Activated CD4-positive, CD25-positive, alpha-beta regulatory T cell treated with anti-CD3 and anti-CD28 coated beads, Interleukin-2, amount 50 U/mL, for 72 hours (primary cell): ENCODE results near the gene DHX58.
A peak's percentile ranks its signal among the peaks of the same experiment; 100 is the strongest.

Experiments
- DNase-seq: peaks from one replicate; pipeline ENCODE4 v3.0.0; 2021

Gene DHX58

DNA sequence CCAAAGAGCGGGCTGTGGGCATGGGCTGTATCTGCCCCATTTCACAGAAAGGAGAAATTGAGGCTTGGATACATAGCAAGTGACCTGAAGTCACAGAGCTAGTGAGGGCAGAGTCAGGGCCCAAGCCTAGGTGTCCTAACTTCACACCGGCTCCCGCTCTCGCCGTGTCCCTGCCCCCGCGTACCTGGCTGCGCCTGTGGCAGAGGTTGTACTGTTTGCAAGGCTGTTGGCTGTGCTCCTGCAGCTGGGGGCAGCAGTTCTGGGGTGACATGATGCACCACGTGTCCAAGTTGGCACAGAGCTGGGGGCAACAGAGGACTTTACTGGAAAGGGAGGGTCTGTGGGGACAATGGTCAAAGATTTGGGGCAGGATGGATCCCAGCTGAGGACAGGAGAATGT is 3.4 kb downstream of the DHX58 start:
- DNase-seq: no peak

DNA sequence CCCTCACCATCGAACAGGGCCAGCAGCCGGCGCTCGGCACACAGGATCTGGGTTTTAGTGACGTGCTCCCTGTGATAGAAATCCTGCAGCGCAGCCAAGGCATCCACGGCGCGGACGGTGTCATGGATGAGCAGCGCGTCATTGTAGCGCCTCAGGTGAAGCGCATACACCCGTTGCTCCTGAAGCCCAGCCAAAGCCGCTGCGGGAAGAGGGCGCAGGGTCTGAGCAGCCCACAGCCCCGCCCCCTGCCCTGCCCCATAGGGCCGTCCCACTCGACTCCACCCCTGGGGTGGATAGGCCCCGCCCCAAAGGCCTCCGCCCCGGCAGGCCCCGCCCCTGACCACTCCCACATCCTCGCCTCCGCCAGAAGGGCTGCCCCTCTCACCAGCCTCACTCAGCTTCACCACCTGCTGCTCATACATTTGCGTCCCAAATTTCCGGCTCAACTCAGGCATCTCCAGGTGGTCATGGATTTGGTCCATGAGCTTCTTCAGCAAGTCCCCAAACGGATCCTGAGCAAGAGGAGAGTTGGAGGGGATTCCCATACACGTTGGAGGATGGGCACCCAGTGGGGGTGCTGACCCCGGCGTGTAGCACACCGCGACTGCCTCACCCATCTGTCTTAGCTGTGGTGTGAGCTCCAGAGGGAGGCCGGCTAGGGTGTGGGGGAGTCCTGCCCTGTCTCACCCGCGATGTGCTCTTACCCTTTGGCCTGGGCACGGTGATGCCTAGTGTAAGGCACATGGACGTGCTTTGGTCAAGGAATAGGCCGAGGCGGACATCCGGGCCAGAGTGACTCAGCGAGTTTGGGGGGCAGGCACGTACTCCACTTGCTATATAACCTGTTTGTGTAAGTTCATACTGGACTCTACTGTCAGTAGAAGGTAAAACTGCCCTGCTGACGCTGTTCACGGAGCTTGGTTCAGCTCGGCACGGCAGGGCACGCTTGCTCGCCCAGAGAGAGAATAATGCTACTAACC is 4.6 kb downstream of the DHX58 start:
- peak; percentile 93 for DNase-seq

- DNase-seq: no peak
Measured at GRCh38 chr17:42107124-42107523, 5.4 kb downstream of the DHX58 start.

GRCh38 chr17:42106009-42106408 is 6.5 kb downstream of the DHX58 start:
- DNase-seq: no peak

DNA sequence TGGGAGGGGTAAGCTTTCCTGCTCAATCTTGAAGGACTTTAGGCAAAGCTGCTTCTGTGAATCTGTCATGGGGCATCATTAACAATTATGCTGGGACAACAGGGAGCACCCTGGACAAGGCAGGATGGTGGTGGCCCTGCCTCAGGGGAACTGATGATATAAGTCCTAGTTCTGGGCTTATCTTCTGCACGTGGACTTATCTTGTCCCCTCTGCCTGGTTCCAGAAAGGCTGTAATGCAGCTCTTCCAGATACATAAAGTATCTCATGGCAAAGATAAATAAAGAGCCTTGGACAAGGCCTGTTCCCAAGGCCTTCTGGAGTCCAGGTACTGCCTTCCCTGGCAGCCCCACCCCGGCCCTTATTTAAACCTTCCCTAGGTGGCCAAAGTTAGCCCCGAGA is 8.2 kb downstream of the DHX58 start:
- no peak for DNase-seq

DNA sequence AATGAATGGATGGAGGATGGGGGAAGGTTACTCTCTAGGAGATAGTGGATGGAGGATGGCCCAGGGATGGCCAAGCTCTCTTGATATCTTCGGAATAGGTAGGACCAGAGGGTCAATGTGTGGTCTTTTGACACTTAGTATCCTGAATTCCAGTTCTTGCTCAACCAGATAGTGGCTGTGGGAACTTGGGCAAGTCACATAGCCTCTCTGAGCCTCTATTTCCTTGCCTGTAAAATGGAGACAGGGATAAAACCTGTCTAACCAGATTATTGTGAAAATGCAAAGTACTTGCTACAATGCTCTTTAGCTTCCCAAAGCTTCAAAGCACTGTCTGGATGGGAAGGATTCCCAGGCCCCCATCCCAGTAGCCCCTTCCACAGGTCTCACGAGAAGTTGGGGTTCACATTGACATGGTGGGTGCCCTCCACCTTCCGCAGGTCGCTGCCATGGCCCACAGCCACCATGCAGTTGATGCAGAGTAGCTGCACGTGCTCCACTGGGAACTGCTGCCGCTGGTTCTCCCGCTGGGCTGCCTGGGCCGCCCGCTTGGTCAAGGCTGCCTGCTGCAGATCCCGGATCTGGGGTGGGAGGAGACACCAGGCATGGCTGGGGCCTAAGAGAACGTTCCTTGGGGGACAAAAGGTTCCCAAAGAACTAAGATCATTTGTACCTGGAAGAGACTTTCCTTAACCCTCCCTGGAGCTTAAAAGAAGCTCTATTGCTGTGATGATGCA is 9.1 kb downstream of the DHX58 start:
- DNase-seq: no peak

DNA sequence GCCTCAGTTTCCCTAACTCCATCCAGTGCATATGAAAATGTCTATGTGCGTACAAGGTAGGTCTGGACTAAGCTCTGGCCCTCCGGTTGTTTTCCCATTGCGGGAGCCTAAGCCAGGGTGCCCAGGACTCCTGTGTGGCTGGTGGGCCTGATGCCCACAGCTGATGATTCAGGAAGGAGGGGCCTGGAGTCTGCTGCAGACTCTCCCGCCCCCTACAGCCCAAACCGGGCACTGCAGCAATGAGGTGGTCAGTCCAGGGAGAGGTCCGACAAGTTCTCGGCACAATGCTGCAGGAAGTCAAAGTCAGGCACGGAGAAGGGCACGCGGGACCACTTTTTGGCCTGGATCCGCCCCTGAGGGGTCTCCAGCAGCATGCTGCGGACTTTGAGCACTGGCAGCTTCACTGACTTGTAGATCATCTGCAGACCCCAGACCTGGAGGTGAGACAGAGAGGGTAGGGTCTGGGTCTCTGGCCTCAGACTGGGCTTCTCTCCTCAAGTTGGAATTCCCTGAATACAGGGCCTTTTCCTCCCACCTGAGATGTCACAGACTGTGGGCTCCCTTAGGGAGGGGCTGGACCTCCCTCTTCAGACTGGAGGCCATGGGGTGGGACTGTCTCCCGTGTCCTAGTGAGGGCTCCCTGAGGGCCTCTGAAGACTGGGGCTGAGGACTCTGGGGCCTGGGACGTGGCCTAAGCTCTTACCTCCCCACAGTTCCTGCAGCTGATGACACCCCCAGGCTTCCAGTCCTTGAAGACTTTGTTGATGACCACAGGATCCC is 10.8 kb downstream of the DHX58 start:
- DNase-seq: peak; percentile 80

- DNase-seq: no peak
Measured at GRCh38 chr17:42098730-42099399, 13.6 kb downstream of the DHX58 start.

GRCh38 chr17:42097691-42098631 is 14.6 kb downstream of the DHX58 start, which contains the start of gene ZNF385C:
ZNF385C (minus strand) TSS chr17:42098473; CDS start chr17:42063056, 35,417 bp downstream.
- no peak for DNase-seq

- DNase-seq: no peak
Measured at GRCh38 chr17:42096360-42097111, 16.0 kb downstream of the DHX58 start.

- DNase-seq: no peak
Measured at GRCh38 chr17:42094375-42095069, 18.0 kb downstream of the DHX58 start.

- DNase-seq: no peak
Measured at GRCh38 chr17:42092939-42093338, 19.6 kb downstream of the DHX58 start.

DNA sequence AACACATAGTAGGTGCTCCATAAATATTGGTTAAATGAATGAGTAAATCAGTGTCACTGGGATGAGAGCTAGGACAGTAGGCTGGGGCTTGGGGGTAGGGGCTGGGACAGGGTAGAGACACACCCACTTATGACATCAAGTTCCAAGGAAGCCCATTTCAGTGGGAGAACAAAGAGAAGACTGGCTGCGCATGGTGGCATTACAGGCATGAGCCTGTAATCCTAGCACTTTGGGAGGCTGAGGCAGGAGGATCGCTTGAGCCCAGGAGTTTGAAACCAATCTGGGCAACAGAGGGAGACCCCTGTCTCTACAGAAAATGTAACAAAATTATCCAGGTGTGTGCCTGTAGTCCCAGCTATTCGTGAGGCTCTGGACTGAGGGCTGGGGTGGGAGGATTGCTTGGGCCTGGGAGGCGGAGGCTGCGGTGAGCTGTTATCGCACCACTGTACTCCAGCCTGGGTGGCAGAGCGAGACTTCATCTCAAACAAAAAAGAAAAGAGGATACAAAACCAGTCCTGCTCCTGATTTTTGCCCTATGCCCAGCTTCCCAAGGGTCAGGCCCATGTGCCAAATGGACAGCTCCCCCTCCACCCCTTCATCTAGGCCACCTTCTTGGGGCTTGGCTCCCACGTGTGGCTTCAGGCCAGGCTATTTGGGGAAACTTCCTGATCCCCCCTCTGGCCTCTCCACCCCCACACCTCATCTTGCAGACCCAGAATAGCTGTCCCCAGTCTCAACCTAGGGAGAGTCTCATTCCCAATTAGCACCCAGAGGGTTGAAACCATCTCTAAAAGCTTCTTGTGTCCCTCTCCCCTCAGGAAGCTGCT is 21.3 kb downstream of the DHX58 start:
- DNase-seq: no peak

- no peak for DNase-seq
Measured at GRCh38 chr17:42088736-42089135, 23.8 kb downstream of the DHX58 start.

DNA sequence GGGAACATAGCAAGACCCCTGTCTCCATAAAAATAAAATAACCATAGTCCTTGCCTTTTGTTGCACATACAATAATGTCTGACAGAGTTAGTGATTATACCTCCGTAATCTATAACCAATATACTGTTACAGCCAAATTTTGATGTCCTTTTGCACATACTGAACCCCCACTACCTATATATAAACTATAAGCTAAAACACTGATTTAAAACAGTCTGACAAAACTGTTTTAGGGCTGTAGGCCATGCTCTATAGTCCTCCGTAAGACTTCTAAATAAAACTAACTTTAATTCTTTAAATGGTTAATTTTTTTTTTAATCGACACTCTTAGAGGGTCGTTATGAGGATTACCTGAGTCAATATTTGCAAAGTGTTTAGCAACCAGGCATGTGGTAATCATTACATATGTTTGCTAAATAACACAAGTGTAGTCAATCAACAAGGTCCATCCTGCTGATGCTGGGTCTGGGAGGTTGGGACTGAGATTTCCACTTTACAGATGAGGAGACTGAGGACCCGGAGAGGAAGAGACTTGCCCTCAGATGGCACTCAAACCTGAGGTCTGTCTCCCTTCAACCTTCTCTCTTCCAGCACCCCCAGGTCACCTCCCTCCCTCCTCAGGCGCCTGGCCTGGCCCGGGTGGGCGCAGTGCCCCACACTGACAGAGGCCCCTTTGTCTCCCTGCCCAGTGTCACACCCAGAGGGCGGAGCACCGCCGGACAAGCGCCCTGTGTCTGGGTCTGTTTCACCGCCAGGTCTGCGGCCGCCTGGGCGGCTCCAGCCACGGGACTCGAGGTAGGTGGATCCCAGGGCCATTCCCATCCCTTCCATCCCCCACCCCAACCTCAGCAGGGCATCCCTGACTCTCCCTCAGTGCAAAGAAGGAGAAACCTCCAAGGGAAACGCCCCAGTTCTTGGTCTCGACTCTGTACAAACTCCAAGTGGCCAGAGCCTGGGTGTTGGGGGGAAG is 24.5 kb downstream of the DHX58 start:
- DNase-seq: no peak

GRCh38 chr17:42087042-42087701 is 25.3 kb downstream of the DHX58 start:
- no peak for DNase-seq

- no peak for DNase-seq
Measured at GRCh38 chr17:42081516-42082129, 30.9 kb downstream of the DHX58 start.
